K562 (cell line): ENCODE results near the gene FBXL13. TPM values are rescaled to one million over a fixed set of nuclear protein-coding genes. Genes with fewer than 3 reads are reported as not detected.

Experiments
- ATAC-seq: fragments of 200-7000 bp; cut with Tn5 transposase; 3 replicates; pipeline ENCODE4 v1.9.1; 2020; ENCODE audit warnings: moderate library complexity
- BruUV-seq: library from RNA; stranded (reverse); fragments of 400-500 nt; replicated peaks from 2 replicates; lab custom pipeline; 2021; lab: Mats Ljungman, UMichigan
- CTCF ChIA-PET: fragments of 300-600 bp; formaldehyde crosslinking; extraction: SDS; loops from one replicate; lab custom pipeline; 2021; ENCODE audit warnings: low intra/inter-chr PET ratio; lab: Yijun Ruan, JAX
- POLR2A ChIA-PET: fragments of 300-600, 350-650 bp; sonication (Branson Sonifier 250); formaldehyde crosslinking; extraction: SDS; loops from one replicate; lab custom pipeline; 2021; ENCODE audit warnings: antibody characterized with exemption, inconsistent platforms; lab: Yijun Ruan, JAX
- DNase-seq, 4 experiments: peaks; one replicate each; pipeline versions ENCODE4 v3.0.0 to v3.0.0-alpha.2; 2011 to 2018; ENCODE audit warnings: low spot score in 3 of 4, mixed read lengths in 3 of 4; ENCODE audit errors: extremely low read depth in 1 of 4
- FAIRE-seq: peaks from 2 replicates; lab custom pipeline; 2011; peaks lifted over from hg19 to GRCh38; lab: Jason Lieb, UNC
- H2AFZ ChIP-seq: 2 replicates; pipeline ENCODE4 v1.6.0; 2011; ENCODE audit warnings: low read depth, low read length, control low read depth, inconsistent platforms
- H3K27ac ChIP-seq: fragments of 200-600 bp; 3 replicates; pipeline ENCODE4 v1.8.0; 2011; ENCODE audit warnings: low read depth, mild to moderate bottlenecking, control low read depth, inconsistent platforms, low read length, moderate library complexity, mixed read lengths; ENCODE audit errors: extremely low read depth
- H3K27me3 ChIP-seq, 2 experiments: fragments of 300-600 bp in 1 of 2; 2 replicates in 1 of 2; 3 replicates in 1 of 2; pipeline versions ENCODE4 v1.6.0 to v1.8.0; 2011; ENCODE audit warnings: inconsistent platforms in 2 of 2, low read length in 2 of 2, mild to moderate bottlenecking in 1 of 2, mixed read lengths in 1 of 2, moderate library complexity in 1 of 2; ENCODE audit not compliant: control insufficient read depth in 2 of 2, insufficient read depth in 2 of 2
- H3K36me3 ChIP-seq: fragments of 300-600 bp; 3 replicates; pipeline ENCODE4 v1.8.0; 2011; ENCODE audit warnings: mild to moderate bottlenecking, low read length, inconsistent platforms; ENCODE audit not compliant: control insufficient read depth, insufficient read depth
- H3K4me1 ChIP-seq, 2 experiments: fragments of 200-600 bp in 1 of 2; replicated peaks in 1 of 2; 2 replicates in 1 of 2; 3 replicates in 1 of 2; pipeline versions ENCODE4 v1.5.1 to v1.8.0; 2011; ENCODE audit warnings: inconsistent platforms in 2 of 2, low read length in 2 of 2, mild to moderate bottlenecking in 1 of 2, mixed read lengths in 1 of 2, moderate library complexity in 1 of 2; ENCODE audit not compliant: control insufficient read depth in 2 of 2, insufficient read depth in 2 of 2
- H3K4me2 ChIP-seq: 2 replicates; pipeline ENCODE4 v1.6.1; 2011; ENCODE audit warnings: low read length, control low read depth, inconsistent platforms, mixed read lengths; ENCODE audit not compliant: insufficient read depth
- H3K4me3 ChIP-seq: fragments of 200-600 bp; sonication (generic), shearing (Covaris generic); 2 replicates; pipeline ENCODE4 v1.5.1; 2016; ENCODE audit warnings: control low read depth, inconsistent platforms
- H3K79me2 ChIP-seq: fragments of 200-600 bp; 3 replicates; pipeline ENCODE4 v1.8.0; 2011; ENCODE audit warnings: low read length, inconsistent platforms; ENCODE audit not compliant: control insufficient read depth, insufficient read depth
- H3K9ac ChIP-seq, 2 experiments: 2 replicates each; pipeline versions ENCODE4 v1.6.0 to v1.6.1; 2011; ENCODE audit warnings: low read depth in 2 of 2, low read length in 2 of 2, control low read depth in 1 of 2, inconsistent platforms in 1 of 2, mild to moderate bottlenecking in 1 of 2, mixed read lengths in 1 of 2; ENCODE audit not compliant: insufficient read depth in 1 of 2
- H3K9me1 ChIP-seq: one replicate; pipeline ENCODE4 v1.6.0; 2011; ENCODE audit warnings: inconsistent platforms, mild to moderate bottlenecking, low read length, moderate library complexity; ENCODE audit not compliant: control insufficient read depth, insufficient read depth
- H3K9me3 ChIP-seq: replicated peaks from 2 replicates; pipeline ENCODE4 v1.5.1; 2011; ENCODE audit warnings: low read depth, low read length, inconsistent platforms; ENCODE audit not compliant: control insufficient read depth, insufficient read depth
- H4K20me1 ChIP-seq: replicated peaks from 2 replicates; pipeline ENCODE4 v1.6.1; 2011; ENCODE audit warnings: low read length, inconsistent platforms, mixed read lengths; ENCODE audit not compliant: control insufficient read depth, insufficient read depth
- E2F6 ChIP-seq, 2 experiments: IDR thresholded peaks; 2 replicates each; pipeline ENCODE4 v1.6.1; 2011; ENCODE audit warnings: borderline replicate concordance in 1 of 2, control low read depth in 1 of 2, low read depth in 1 of 2, low read length in 1 of 2, mild to moderate bottlenecking in 1 of 2, mixed read lengths in 1 of 2, moderate library complexity in 1 of 2; ENCODE audit not compliant: insufficient read depth in 1 of 2, insufficient read length in 1 of 2, poor library complexity in 1 of 2, severe bottlenecking in 1 of 2; ENCODE audit errors: extremely low read depth in 1 of 2
- L3MBTL2 ChIP-seq: fragments of 450-650 bp; IDR thresholded peaks from 2 replicates; pipeline ENCODE4 v1.6.1; 2016; ENCODE audit warnings: mild to moderate bottlenecking, moderate library complexity
- MGA ChIP-seq: fragments of 450-650 bp; IDR thresholded peaks from 2 replicates; pipeline ENCODE4 v1.6.1; 2016; ENCODE audit warnings: mild to moderate bottlenecking, moderate library complexity
- ZNF232 ChIP-seq: sonication (generic); formaldehyde crosslinking; IDR thresholded peaks from 2 replicates; pipeline ENCODE4 v1.8.0; 2022; ENCODE audit warnings: mild to moderate bottlenecking, missing genetic modification reagents
- ZNF707 ChIP-seq: fragments of 250-450 bp; sonication (Bioruptor Pico); conservative IDR thresholded peaks from 2 replicates; pipeline ENCODE4 v1.8.0; 2022; ENCODE audit warnings: inconsistent platforms, mild to moderate bottlenecking, moderate library complexity
- WGBS: fragments of 100-300 bp; shearing (Covaris generic); methylation state at CpG from one replicate; pipeline ENCODE4 v1.1.6; 2016; ENCODE audit warnings: low coverage, mixed read lengths; ENCODE audit not compliant: insufficient coverage; ENCODE audit errors: missing lambda C conversion rate; 5-methylcytosine and 5-hydroxymethylcytosine counted together
- in situ Hi-C: fragments of 300-500 bp; cut with MboI; formaldehyde crosslinking; loops from 4 replicates; pipeline ENCODE4 v1.15.0; 2018; ENCODE audit warnings: inconsistent platforms, mixed read lengths
- intact Hi-C: fragments of 100-400 bp; cut with micrococcal nuclease; formaldehyde crosslinking; loops from 2 replicates; pipeline ENCODE4 v1.14.2; 2022
- polyA plus RNA-seq, 8 experiments: library from polyadenylated mRNA; depleted of rRNA in 4 of 8; stranded (reverse) in 5 of 8; unstranded in 3 of 8; fragments of >200 nt; fragmentation: Nextera tagmentation in 2 of 8; fragmentation: Illumina TruSeq in 1 of 8; extraction: Ambion mirVana in 2 of 8; extraction: Trizol in 1 of 8; gene quantifications; 2 replicates each; pipeline versions ENCODE4 v1.2.1 to v1.2.3, GENCODE V29; 2011 to 2014; ENCODE audit warnings: inconsistent platforms in 1 of 8, missing spikeins in 1 of 8
- total RNA-seq, 7 experiments: library from RNA; depleted of rRNA in 6 of 7; stranded (reverse); fragments of >200 nt in 6 of 7; fragmentation: Illumina TruSeq in 2 of 7; extraction: Trizol in 2 of 7; gene quantifications; 2 replicates each; pipeline versions ENCODE4 v1.2.1 to v1.2.3, GENCODE V29; 2011 to 2021; ENCODE audit warnings: low replicate concordance in 1 of 7

FBXL13 gene
- total and polyA plus RNA-seq, 9 of the 15 experiments (the other 6 are each of a cell fraction or from before 2014, with no cell fraction given): 16.3 to 55.0 (median 25.4) TPM

GRCh38 chr7:102966465-102966864, 108.1 kb downstream of the FBXL13 start:
- FAIRE-seq: no peak
- CTCF ChIA-PET: interaction anchor here (0.6 kb wide), 1 partner anchor 11 kb away, joined by 3 read pairs; no protein-coding TSS in a partner anchor
- no peak for ATAC-seq
- TF ChIP-seq E2F6 (IDR thresholded peaks at IDR 0.05; ENCODE audit: borderline replicate concordance in 1 of 2, extremely low read depth in 1 of 2, insufficient read depth in 1 of 2, insufficient read length in 1 of 2, low read depth in 1 of 2, low read length in 1 of 2, poor library complexity in 1 of 2, severe bottlenecking in 1 of 2): peak in 1 of 2 experiments; percentile 11
- TF ChIP-seq MGA: peak; percentile 42
- TF ChIP-seq L3MBTL2: peak; percentile 69
- TF ChIP-seq ZNF232: no peak
- TF ChIP-seq ZNF707 (CRISPR knock-in tag): no peak

More at GRCh38 chr7:102966465-102966864, 108.1 kb downstream of the FBXL13 start:
- no peaks in the 10 kb centered on the region for H3K27me3 ChIP-seq
- H3K4me3 ChIP-seq: no peak overlapping the region
- H3K9me1 ChIP-seq: no peaks in the 10 kb centered on the region
- in situ Hi-C loops (no loop called here), intact Hi-C loops (no loop called here)
- H3K9ac ChIP-seq: no peak overlapping the region
- no TSS peak for BruUV-seq
- H3K4me1 ChIP-seq: no peaks in the 10 kb centered on the region
- POLR2A ChIA-PET: no interaction called here
- no peaks in the 10 kb centered on the region for H4K20me1 ChIP-seq
- H3K27ac ChIP-seq: no peak overlapping the region
- peaks cover 70% of the 10 kb centered on the region for H3K79me2 ChIP-seq
- no peaks in the 10 kb centered on the region for H3K9me3 ChIP-seq
- DNase-seq: no peak
- no peak overlapping the region for H2AFZ ChIP-seq
- 61% methylated on average over 2 of the region's 2 CpGs for WGBS
- H3K36me3 ChIP-seq: peaks cover 59% of the 10 kb centered on the region
- H3K4me2 ChIP-seq: no peak overlapping the region
